UCSD-AML1 (cell line): ENCODE data around the gene CPNE7.
"Not testable (repeated sequence)": the region's sequence is repeated elsewhere in the genome, so short reads cannot be mapped to it uniquely, and the experiment has no call there.

Experiments used
- DNase-seq: peaks from one replicate; lab custom pipeline; 2025; ENCODE audit not compliant: unreplicated experiment; lab: John Stamatoyannopoulos, UW

CPNE7 gene

GRCh38 chr16:89582614-89583196, 7.1 kb downstream of the CPNE7 start:
- no peak for DNase-seq

- DNase-seq: no peak
These were observed 7.8 kb downstream of the CPNE7 start for GRCh38 chr16:89583197-89583894.

GRCh38 chr16:89583895-89584644, 8.5 kb downstream of the CPNE7 start:
- no peak for DNase-seq

GRCh38 chr16:89584768-89585549, 9.4 kb downstream of the CPNE7 start:
- no peak for DNase-seq

DNA sequence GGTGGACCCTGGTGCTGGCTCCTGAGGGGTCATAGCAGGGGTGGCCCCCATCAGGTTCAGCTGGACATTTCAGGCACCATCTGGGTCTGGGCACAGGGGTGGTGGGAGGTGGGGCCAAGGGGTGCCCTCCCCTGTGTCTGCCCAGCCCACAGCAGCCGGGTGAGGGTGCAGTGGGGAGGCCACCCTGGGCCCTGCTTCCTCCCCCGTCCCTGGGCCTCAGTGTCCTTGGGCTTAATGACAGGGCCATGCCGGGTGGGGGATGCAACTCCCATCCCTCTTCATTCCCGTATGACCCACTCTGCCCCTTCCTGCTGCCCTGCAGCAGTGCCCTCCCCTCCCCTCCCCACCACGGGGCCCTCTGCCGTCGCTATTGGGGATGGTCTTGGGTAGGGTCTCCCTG, 10.7 kb downstream of the CPNE7 start:
- DNase-seq: no peak

GRCh38 chr16:89586853-89587252, 11.3 kb downstream of the CPNE7 start:
- no peak for DNase-seq

DNA sequence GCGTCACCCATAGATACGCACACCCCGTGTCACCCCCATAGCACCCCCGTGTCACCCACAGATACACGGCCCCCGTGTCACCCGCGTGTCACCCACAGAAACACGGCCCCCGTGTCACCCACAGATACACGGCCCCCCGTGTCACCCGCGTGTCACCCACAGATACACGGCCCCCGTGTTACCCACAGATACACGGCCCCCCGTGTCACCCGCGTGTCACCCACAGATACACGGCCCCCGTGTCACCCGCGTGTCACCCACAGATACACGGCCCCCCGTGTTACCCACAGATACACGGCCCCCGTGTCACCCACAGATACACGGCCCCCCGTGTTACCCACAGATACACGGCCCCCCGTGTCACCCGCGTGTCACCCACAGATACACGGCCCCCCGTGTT, 12.1 kb downstream of the CPNE7 start:
- not testable (repeated sequence) for DNase-seq

- DNase-seq: no peak
These were observed 13.0 kb downstream of the CPNE7 start for GRCh38 chr16:89588413-89589109.

DNA sequence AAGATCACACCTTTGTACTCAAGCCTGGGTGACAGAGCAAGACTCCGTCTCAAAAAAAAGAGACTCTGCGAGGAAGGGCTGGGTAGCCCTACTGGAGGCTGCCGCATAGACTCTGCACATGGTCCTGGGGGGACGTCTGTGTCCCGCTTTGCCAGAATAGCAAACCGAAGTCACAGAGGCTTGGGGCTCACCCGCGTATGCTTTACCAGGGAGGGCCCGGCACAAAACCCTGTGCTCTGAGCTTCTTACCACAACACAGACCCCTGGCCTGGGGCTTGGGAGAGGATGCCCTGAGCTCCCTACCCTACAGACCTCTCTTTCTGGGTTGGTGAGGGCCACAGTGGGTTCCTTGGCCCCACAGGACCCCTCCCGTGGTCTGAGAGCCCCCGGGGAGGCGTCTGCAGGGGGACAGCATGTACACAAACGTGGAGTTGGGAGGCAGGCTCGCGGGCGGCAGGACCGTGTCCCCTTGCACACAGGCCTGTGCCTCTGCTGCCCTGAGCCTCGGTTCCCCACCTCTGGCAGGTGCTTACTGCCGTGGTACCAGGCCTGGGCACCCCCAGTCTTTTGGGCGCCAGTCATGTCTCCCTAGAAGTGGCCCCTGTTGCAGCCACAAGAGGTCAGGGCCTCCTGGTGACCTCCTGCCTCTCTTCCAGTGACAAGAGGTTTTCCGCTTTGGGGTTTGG, 13.8 kb downstream of the CPNE7 start:
- DNase-seq: no peak

- no peak for DNase-seq
These were observed 18.3 kb downstream of the CPNE7 start for GRCh38 chr16:89593841-89594240.

DNA sequence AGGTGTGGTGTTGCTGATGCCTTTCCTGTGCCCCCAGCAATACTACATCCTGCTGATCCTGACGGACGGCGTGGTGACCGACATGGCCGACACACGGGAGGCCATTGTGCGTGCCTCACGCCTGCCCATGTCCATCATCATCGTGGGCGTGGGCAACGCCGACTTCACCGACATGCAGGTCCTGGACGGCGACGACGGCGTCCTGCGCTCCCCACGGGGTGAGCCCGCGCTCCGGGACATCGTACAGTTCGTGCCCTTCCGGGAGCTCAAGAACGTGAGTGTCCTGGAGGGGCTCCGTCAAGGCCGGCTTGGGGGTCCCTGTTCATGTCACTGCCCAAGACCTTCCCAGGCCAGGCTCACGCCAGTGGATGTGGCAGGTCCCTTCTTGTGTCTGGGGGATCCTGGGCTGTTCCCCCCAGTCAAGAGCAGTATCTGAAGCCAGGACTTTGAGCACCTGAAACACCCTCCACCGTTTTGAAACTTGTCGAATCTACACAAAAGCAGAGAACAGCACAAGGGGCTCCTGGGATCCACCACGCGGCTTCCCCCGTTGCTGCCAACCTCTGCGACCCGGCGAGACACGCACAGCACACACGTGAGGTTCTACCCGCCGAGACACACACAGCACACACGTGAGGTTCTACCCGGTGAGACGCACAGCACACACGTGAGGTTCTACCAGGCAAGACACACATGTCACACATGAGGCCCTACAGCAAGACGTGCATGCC, 19.9 kb downstream of the CPNE7 start:
- DNase-seq: no peak

DNA sequence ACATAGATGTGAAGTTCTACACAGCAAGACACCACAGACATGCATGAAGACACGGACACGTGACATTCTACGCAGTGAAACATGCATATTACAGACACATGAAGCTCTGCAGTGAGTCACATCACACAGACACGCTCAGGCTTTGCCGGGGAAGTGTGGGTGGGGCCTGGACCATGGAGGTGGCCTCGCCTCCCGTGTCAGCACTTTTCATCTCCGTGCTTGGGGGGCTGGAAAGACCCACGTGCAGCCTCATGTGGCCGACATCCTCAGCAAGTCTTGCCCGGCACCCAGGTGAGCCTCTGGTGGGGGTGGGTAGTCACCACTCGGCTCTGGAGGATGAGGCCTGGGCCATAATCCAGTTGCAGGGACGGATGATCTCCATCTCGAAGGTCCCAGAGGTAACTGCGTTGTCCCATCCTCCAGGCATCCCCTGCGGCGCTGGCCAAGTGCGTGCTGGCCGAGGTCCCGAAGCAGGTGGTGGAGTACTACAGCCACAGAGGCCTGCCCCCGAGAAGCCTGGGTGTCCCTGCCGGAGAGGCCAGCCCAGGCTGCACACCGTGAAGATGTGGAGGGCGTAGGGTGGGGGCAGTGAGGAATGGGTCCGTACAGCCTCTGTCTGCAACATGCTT, 20.6 kb downstream of the CPNE7 start:
- no peak for DNase-seq

GRCh38 chr16:89596957-89597649, 21.5 kb downstream of the CPNE7 start:
- DNase-seq: no peak

DNA sequence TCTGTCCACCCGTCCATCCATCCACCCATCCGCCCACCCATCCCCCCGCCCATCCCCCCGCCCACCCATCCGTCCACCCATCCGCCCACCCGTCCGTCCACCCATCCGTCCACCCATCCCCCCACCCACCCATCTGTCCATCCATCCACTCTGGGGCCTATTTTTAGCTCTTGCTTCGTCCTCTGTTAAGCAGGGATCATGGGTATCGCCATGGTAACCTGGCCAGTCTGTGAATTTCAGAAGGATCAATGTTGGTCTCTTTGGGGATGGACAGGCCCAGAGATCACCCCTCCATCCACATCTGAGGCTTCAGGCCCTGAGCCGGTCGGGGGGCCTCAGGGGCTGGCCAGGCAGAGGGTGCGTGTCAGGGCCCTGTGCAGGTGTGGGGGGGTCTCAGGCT, 22.6 kb downstream of the CPNE7 start:
- no peak for DNase-seq

- peak; percentile 61 for DNase-seq
These were observed 23.9 kb downstream of the CPNE7 start for GRCh38 chr16:89599451-89599858.

DNA sequence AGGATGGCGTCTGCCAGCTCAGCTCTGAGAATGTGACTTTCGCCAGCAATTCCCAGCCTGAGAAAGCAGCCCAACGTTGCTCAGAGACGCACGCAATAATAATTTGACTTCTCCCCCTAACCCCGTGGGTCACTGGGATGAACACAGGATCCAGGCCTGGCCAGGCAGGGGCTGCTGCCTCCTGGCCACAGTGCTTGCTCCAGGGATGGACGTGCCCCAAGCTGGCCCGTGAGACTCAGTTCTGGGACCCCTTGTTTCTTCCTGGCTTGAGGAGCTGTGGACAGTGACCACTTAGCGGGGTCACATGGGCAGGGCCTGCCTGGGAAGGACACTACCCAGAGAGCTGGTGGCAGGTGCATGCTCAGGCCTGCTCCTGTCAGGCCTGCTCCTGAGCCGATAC, 24.3 kb downstream of the CPNE7 start:
- DNase-seq: no peak

- no peak for DNase-seq
These were observed 24.9 kb downstream of the CPNE7 start for GRCh38 chr16:89600427-89600826.

GRCh38 chr16:89600956-89601355, 25.4 kb downstream of the CPNE7 start:
- DNase-seq: no peak

GRCh38 chr16:89601906-89602272, 26.3 kb downstream of the CPNE7 start:
- no peak for DNase-seq
